HL-60/S4 treated with retinoic acid at 250 ng/mL for 4 days and 3 days (cell line): Measurements from ENCODE around the gene CPN2.

ENCODE experiments used
- in situ Hi-C: fragments of 300-500 bp; cut with MboI; formaldehyde crosslinking; loops from 2 replicates; pipeline ENCODE4 v1.7.0; 2022; ENCODE audit warnings: low sequenced_read_pairs

CPN2 gene

DNA sequence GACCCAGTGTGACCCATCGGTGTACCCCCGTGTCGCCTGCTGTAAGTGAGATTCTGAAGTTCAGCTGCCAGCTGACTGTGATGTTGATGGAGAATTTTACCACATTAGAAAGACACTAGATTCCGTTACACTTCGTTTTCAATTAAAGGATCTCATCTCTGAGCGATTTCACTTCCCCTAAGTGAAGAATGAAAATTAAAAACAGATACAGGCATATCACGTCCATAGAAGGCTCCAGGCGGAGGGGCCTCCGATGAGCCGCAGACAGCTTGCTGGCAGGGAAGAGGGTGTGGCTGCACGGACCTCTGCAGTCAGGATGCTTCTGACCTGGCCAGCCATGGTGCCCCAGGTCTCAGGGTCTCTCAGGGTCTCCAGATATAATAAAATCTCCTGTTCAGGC is 6.6 kb upstream of the CPN2 start:
- in situ Hi-C loops, result no loop called here

DNA sequence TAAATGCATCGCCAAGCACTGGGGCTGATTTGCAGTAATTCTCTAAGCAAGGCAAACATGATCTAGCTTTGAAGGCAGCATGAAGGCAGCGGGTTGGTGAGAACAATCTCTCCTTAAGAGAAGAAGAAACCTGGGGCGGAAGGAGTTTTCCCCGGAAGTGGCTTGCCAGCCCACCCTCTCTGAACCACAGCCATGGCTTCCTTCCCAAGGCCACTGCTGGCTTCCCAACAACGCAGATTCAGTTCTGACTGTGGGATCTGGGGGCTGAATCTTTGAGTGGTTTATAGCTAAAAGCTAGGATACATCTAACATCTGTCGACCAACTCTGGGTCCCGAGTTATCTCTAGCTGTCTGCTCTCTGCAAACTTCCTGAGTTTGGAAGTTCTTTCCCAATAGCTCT is 4.3 kb upstream of the CPN2 start:
- in situ Hi-C loops, result no loop called here

DNA sequence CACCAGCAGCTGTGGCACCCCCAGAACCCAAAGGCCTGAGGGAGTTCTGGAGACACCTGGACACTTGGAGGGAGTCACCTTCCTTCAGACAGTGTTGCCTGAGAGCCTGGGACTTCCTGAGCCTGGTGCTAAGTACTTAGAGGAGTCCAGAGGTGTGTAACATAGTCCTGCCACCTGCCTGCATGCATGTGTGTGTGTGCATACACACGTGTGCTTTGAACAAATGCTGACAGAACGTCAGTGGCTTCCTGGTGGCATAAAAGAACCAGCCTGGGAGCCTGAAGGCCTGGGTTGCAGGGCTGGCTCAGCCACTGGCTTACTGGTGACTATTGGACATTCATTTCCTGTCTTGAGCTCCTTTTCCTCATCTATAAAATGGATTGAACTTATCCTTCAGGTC is 3.2 kb upstream of the CPN2 start:
- in situ Hi-C loops, result no loop called here

DNA sequence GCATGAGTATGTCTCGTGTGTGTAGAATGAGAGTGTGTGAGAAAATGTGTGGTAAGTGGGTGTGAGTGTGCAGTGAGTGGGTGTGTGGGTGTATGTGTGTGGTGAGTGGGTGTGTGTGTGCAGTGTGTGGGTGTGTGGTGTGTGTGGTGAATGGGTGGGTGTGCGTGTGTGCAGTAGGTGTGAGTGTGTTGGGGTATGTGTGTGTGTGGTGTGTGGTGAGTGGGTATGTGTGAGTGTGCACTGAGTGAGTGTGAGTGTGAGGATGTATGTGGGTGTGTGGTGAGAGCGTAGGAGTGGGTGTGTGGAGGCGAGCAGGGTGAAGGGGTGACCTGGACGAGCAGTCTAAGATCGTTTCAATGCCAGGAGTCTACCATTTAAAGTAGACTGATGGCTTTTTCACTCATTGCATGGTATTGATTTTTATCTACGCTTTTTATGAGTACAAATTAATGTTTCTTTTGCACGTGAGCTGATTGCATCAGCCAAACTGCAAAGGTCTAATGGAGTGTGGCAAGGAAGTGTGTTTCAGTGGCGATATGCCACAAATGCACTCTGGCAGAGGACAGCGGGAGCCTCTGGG is 1.6 kb upstream of the CPN2 start:
- in situ Hi-C loops, result no loop called here

DNA sequence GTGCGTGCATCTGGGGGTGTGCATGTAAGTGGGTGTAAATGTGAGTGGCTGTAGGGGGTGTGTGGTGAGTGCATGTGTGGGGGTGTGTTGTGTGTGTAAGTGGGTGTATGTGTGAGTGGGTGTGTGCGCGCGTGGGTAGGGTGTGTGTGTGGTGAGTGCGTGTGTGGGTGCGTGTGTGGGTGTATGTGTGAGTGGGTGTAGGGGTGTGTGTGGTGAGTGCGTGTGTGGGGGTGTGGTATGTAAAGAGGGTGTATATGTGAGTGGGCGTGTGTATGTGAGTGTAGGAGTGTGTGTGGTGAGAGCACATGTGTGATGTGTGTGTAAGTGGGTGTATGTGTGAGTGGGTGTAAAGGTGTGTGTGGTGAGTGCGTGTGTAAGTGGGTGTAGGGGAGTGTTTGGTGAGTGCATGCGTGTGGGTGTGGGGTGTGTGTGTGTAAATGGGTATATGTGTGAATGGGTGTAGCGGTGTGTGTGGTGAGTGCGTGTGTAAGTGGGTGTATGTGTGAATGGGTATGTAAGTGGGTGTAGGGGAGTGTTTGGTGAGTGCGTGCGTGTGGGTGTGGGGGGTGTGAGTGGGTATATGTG is 916 bp upstream of the CPN2 start:
- in situ Hi-C loops, result no loop called here

DNA sequence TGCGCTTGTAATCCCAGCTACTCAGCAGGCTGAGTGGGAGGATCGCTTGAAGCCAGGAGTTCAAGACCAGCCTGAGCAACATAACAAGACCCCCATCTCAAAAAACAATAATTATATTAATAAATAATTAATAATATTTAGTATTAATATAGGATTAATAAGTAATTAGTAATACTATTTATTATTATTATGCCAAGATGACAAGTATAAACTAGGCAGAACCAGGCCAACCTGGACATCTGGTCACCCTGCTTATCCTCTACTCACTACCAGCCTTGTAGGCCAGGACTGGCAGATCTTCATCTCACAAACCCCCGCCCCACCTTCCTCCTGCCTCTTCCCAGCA is 429 bp downstream of the CPN2 start:
- in situ Hi-C loops, result no loop called here

DNA sequence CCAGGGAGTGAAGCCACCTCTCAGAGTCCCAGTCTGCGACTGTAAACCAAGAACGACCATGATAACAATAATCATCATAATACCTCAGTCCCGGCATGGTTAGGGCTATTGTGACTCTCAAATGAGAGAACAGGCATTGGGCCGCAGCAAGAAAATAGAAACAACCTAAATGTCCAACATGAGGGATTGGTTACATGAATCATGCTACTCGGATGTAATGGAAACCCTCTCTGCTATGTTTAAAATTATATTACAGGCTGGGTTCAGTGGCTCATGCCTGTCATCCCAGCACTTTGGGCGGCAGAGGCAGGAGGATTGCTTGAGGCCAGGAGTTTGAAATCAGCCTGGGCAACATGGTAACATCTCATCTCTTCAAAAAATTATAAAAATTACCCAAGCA is 2.8 kb downstream of the CPN2 start:
- in situ Hi-C loops, result loop anchor here (25.0 kb wide), 1 partner anchor 239 kb away; no protein-coding TSS in a partner anchor

DNA sequence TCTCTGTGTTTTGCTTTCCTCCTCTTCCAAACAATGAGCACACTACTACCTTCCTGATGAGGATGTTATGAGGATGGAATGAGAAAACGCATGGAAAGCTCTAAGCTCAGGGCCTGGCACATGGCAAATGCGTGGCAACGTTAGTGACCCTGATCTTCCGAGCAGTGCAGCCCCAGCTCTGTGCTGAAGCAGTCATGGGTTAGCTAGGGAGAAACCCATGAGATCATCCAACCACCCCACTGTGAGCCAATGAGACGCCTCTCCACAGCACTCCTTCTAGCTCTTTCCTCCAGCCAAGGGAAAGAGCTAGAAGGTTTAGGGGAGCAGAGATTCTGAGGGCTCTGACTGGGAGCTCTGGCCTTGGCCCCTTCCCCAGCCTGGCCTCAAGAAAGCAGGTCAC is 4.5 kb downstream of the CPN2 start:
- in situ Hi-C loops, result loop anchor here (25.0 kb wide), 1 partner anchor 241 kb away; no protein-coding TSS in a partner anchor

DNA sequence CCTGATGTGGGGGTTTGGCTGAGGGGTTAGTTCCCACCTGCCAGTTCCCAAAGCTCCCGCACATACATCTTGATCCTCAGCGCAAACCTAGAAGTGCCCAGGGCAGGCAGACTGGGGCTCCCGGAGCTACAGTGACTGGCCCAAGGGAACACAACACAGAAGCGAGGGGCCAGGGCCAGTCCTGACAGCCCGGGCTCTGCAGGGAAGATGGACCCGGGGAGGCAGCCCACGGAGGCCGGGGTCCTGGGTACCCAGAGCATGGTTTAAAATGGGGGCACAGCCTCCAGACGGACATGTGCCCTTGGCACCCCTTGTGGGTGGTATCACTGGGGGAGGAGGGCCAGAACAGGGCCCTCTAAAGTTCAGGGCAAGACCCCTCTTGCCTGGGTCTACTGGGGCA is 5.1 kb downstream of the CPN2 start:
- in situ Hi-C loops, result loop anchor here (25.0 kb wide), 1 partner anchor 241 kb away; no protein-coding TSS in a partner anchor

DNA sequence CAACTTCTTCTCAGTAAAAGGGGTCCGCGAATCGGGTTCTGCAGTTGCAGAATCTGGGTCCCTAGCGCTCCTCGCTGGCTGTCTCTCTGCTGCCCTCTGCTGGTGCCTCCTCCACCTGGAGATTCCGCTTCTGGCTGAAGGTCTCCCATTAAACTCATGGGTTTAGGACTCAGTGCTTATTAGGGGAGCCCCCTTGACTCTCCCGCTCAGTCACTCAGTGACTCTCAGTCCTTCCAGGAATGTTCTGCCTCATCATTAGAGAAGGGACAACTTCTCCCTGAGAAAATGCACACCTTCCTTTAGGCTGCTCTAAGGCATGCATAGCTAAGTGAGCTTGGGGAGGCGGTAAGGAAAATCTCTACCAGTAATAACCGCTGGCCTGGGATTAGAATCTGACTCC is 7.1 kb downstream of the CPN2 start:
- in situ Hi-C loops, result loop anchor here (25.0 kb wide), 1 partner anchor 243 kb away; no protein-coding TSS in a partner anchor

DNA sequence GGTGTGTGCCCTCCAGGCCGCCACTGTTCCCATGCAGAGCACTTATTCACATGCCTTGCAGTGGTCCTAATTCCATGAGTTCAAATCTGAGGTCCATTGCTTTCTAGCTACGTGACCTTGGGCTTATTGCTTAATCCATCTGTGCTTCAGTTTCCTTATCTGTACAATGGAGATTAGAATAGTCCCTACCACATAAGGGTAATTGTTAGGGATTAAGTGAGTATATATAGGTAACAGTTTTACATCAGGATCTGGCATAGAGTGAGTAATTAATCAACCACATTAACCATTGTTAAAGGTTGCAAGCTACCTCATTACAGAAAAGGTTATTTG is 7.6 kb downstream of the CPN2 start:
- in situ Hi-C loops, result loop anchor here (25.0 kb wide), 1 partner anchor 244 kb away; no protein-coding TSS in a partner anchor

DNA sequence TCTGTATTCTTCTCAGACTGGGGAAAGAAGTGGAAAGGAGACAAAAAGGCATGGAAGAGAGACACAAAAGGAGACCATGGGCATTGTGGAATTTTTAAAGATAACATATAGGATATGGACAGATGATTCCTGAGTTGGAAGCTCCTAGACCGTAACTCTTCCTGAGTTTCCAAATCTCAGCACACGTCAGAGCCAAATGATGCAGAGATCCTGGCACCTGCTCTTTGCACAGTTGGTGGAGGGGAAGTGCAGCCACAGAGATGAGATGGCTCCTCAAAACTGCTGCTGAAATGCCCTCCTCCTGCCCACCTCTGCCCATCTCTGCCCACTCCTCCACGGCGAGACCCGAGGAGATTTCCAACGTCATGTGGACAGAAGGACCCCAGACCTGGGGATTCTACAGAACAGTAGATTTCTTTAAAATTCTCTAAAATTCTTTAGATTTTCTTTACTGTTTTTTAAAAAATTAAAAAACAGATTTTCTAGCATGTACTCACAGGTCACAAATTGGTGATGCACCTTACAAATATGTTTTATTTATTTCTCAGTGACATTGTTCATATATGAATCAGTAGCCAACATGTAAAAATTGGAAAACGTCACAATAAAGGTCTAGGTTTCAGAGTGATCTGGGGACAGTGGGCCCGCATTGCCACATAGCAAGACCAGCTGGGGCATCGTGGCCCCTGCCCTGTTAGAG is 8.1 kb downstream of the CPN2 start:
- in situ Hi-C loops, result loop anchor here (25.0 kb wide), 1 partner anchor 244 kb away; no protein-coding TSS in a partner anchor

DNA sequence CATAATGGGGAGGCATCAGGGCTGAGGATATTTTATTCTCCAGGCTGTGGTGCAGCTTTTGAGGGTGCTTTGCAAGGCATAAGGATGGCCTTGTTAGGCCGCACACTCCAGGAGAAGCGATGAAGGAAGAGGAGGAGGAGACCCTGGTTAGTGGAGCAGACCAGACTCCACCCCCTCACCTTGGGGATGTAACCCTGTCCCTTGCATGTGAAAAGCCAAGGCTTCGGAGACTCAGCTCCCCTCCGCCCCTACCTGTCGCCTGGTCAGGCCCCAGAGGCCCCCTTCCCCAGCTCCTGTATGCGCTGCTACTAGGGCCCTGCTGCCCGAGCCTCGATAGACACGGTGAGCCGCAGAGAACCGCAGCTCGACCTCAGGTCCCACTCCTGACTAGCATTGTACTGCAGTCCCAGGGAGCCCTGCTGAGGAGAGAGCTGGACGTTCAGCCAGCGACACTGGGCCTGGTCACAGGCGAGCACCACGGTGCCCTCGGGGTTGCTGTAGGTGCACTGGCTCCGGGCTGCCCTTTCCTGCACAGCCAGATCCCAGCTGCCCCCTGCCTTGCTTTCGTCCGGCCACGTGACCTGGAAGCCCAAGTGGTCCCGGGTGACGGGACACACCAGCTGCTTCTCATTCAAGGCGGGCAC is 10.2 kb downstream of the CPN2 start:
- in situ Hi-C loops, result loop anchor here (25.0 kb wide), 1 partner anchor 246 kb away; no protein-coding TSS in a partner anchor

DNA sequence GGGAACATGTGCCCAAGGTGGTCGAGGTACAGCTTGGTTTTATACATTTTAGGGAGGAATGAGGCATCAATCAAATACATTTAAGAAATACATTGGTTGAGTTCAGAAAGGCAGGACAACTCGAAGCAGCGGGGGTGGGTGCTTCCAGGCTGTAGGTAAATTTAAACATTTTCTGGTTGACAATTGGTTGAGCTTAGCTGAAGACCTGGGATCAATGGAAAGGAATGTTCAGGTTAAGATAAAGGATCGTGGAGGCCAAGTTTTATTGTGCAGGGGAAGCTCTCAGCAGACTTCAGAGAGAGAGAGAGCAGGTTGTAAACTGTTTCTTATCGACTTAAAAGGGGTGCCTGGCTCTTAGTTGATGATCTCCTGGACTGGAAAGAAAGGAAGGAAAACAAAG is 11.3 kb downstream of the CPN2 start:
- in situ Hi-C loops, result loop anchor here (25.0 kb wide), 1 partner anchor 247 kb away; no protein-coding TSS in a partner anchor

DNA sequence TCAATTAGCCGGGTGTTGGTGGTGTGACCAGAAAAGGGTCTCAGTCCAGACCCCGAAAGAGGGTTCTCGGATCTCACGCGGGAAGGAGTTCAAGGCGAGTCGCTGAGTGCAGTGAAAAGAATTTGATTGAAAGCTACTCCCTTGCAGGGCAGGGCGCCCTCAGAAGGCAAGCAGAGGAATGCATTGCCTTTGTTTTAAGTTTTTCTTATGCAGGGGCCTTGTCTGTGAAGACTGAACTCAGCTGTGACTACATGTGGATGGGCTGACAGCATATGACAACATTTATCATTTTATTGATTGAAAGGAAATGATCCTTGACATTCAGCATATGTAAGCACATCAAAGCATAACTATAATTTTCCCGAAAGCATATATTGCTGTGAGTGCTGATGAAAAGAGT is 11.8 kb downstream of the CPN2 start:
- in situ Hi-C loops, result loop anchor here (25.0 kb wide), 1 partner anchor 248 kb away; no protein-coding TSS in a partner anchor

DNA sequence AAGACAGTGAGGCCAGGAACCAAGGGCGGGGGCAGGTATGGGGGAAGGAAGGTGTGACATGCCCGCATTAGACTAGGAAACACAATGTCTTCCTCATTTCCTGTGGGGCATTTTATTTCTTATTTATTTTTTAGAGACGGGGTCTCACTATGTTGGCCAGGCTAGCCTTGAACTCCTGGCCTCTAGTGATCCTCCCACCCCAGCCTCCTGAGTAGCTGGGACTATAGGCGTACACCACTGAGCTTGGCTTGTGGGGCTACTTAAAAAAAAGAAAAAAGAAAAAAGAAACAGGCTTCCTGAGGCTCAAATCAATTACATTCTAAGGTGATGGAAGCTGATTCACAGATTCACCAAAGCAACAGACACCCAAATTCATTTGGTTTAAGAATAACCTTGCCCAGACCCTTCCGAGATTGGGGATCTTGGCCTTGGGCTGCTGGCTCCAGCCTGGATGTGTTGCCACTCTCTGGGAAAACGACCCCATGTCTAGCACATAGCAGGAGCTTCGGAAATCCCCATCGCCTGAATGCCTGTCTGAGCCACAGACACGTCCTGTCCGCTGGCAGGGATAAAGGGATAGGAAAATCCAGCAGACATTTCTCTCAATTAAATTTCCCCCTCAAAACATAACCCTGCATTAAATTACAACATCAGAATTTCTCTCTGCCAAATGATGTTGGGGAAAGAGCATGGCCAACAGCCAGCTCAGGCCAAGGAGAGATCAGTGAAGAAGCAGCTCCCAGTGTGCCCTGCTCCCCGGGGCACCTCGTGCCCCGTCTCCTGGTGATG is 13.0 kb downstream of the CPN2 start:
- in situ Hi-C loops, result loop anchor here (25.0 kb wide), 1 partner anchor 249 kb away; no protein-coding TSS in a partner anchor

DNA sequence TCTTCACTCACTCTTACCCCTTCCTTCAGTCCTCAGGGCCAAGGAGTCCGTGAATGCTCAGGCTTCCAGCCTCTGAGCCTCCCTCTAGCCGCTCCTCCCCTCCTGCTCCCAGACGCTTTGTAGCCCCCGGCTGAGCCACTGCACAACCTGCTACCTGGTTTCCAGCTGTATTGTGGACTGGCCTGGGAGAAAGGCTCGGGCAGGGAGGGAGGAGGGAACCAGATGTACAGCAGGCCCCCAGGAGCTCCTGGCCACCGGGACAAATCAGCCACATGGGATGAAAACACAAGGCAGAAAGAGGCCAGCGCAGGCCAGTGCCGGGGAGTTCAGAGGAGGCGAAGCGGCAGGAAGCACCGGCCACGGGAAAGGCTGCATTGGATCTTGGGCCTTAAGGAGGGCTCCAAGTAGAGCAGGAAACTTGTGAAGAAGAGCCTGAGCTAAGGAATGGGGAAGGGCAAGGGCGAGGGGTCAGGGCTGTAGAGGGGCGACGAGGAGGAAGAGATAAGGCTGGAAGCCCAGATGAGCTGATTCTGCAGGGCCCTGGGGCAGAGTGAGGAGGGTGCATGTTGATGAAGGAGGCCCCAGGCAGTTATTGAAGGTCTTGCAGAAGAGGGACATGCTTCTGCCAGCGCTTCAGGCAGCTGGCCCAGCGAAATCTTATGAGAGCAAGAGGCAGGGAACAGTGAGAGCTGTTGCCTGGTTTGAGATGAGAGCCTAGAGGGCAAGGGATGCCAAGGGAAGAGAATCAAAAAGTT is 14.3 kb downstream of the CPN2 start:
- in situ Hi-C loops, result loop anchor here (25.0 kb wide), 1 partner anchor 251 kb away; no protein-coding TSS in a partner anchor

DNA sequence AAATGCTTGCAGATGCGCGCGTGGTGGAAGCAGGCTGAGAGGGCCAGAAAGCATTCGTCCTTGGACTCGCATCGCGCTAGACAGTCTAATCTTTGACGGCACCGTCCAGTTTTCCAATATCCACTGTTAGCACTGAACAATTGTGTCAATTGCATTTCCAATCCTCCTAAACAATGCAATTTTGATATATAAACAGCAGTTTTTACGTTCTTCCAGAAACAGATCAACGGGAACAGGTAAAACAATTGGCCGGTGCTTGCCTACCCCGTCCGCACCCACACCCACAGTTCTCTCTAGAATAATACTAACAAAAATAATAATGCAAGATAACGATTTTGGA is 17.2 kb downstream of the CPN2 start:
- in situ Hi-C loops, result loop anchor here (25.0 kb wide), 1 partner anchor 253 kb away; no protein-coding TSS in a partner anchor

DNA sequence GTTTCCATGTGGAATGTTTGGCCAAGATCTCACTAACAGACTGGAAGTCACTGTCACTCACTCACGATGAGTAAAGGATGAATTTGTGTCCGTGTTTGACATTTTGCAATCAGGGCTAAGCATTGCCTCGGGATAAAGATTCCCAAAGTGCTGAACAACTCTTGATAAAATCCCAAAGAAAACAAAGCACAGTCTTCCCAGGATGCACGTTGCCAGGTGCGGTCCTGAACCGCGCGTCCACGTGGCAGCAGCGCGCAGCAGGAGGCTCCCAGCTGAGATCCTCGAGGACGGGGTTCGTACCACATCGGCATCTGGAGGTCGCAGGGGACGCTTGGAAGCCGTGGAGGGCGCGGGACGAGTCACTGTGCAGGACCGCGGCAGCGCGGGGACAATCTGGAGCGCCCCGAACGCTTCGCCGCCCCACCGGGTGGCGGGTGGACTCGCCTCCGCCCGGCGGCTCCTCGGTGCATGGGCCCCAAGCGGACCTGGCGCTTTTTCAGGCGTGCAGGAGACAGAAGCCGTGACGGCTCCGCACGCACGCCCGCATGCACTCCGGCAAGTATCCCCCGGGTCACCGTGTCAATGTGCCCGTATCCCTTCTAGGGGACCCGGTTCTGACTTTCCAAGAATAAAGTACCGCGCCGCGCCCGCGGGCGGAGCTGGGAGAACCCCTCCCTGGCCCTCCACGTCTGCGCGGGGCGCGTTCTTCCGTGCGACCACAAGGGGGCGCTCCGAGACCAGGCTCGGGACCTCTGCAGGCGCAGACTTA is 17.7 kb downstream of the CPN2 start:
- in situ Hi-C loops, result loop anchor here (25.0 kb wide), 1 partner anchor 254 kb away; no protein-coding TSS in a partner anchor
